GM21381 (cell line): ENCODE results near the gene KCNMB2.

Source experiments
- ATAC-seq: cut with Tn5 transposase; IDR thresholded peaks from one replicate; pipeline ENCODE4 v1.9.1; 2021; ENCODE audit warnings: mild to moderate bottlenecking, moderate library complexity; ENCODE audit not compliant: unreplicated experiment

KCNMB2 gene

GRCh38 chr3:178685591-178685906, 149.3 kb downstream of the KCNMB2 start:
- no peak for ATAC-seq

- ATAC-seq: no peak
Observed at GRCh38 chr3:178686826-178687225, 150.6 kb downstream of the KCNMB2 start.

- no peak for ATAC-seq
Observed at GRCh38 chr3:178690571-178690970, 154.3 kb downstream of the KCNMB2 start.

GRCh38 chr3:178699364-178699763, 163.1 kb downstream of the KCNMB2 start:
- ATAC-seq: no peak

- no peak for ATAC-seq
Observed at GRCh38 chr3:178699810-178700209, 163.6 kb downstream of the KCNMB2 start.

- no peak for ATAC-seq
Observed at GRCh38 chr3:178703268-178703975, 167.2 kb downstream of the KCNMB2 start.

GRCh38 chr3:178705925-178706324, 169.7 kb downstream of the KCNMB2 start:
- ATAC-seq: no peak

- ATAC-seq: no peak
Observed at GRCh38 chr3:178706411-178706810, 170.2 kb downstream of the KCNMB2 start.

GRCh38 chr3:178707311-178708031, 171.2 kb downstream of the KCNMB2 start:
- ATAC-seq: peak; percentile 60

GRCh38 chr3:178709051-178709450, 172.8 kb downstream of the KCNMB2 start:
- no peak for ATAC-seq

- no peak for ATAC-seq
Observed at GRCh38 chr3:178711753-178712152, 175.5 kb downstream of the KCNMB2 start.

- no peak for ATAC-seq
Observed at GRCh38 chr3:178712247-178712646, 176.0 kb downstream of the KCNMB2 start.

GRCh38 chr3:178714925-178715832, 178.9 kb downstream of the KCNMB2 start:
- ATAC-seq: no peak

- no peak for ATAC-seq
Observed at GRCh38 chr3:178718995-178719635, 182.9 kb downstream of the KCNMB2 start.

- ATAC-seq: no peak
Observed at GRCh38 chr3:178732824-178733223, 196.6 kb downstream of the KCNMB2 start.

- ATAC-seq: no peak
Observed at GRCh38 chr3:178735032-178735674, 198.9 kb downstream of the KCNMB2 start.

- no peak for ATAC-seq
Observed at GRCh38 chr3:178736300-178736699, 200.1 kb downstream of the KCNMB2 start.

- no peak for ATAC-seq
Observed at GRCh38 chr3:178739720-178740119, 203.5 kb downstream of the KCNMB2 start.

GRCh38 chr3:178741020-178741419, 204.8 kb downstream of the KCNMB2 start:
- ATAC-seq: no peak

GRCh38 chr3:178743297-178743696, 207.1 kb downstream of the KCNMB2 start:
- ATAC-seq: no peak
